Ectodermal cell (in vitro differentiated cells): ENCODE results near the gene MEIS1.

Experiments
- H3K27ac ChIP-seq: 2 replicates; pipeline ENCODE4 v1.7.0; 2013; ENCODE audit warnings: mild to moderate bottlenecking, low read depth, low read length; ENCODE audit not compliant: insufficient read depth, poor library complexity, severe bottlenecking
- H3K27me3 ChIP-seq: 2 replicates; pipeline ENCODE4 v1.7.0; 2013; ENCODE audit warnings: mild to moderate bottlenecking, low read length; ENCODE audit not compliant: insufficient read depth, control insufficient read depth, poor library complexity, severe bottlenecking
- H3K36me3 ChIP-seq: one replicate; pipeline ENCODE4 v1.7.0; 2013; ENCODE audit warnings: low read length; ENCODE audit not compliant: control insufficient read depth, insufficient read depth
- H3K4me1 ChIP-seq: one replicate; pipeline ENCODE4 v1.7.0; 2013; ENCODE audit warnings: low read length; ENCODE audit not compliant: control insufficient read depth, insufficient read depth
- H3K4me3 ChIP-seq: 2 replicates; pipeline ENCODE4 v1.7.0; 2013; ENCODE audit warnings: low read depth, low read length, control low read depth; ENCODE audit not compliant: insufficient read depth
- H3K9me3 ChIP-seq: 2 replicates; pipeline ENCODE4 v1.7.0; 2013; ENCODE audit warnings: mild to moderate bottlenecking, low read length, moderate library complexity; ENCODE audit not compliant: control insufficient read depth
- WGBS, 2 experiments: methylation state at CpG; one replicate each; pipeline ENCODE4 v1.1.7; 2013; ENCODE audit warnings: missing lambda C conversion rate in 2 of 2; 5-methylcytosine and 5-hydroxymethylcytosine counted together

MEIS1 gene

GRCh38 chr2:66523990-66524389 lies 89.1 kb downstream of the MEIS1 start:
- no peaks in the 10 kb centered on the region for H3K36me3 ChIP-seq
- 91 to 99% methylated on average over 2 of the region's 2 CpGs for WGBS, 2 experiments
- H3K27ac ChIP-seq, result no peak overlapping the region
- H3K27me3 ChIP-seq, result no peaks in the 10 kb centered on the region
- peaks cover 19% of the 10 kb centered on the region for H3K4me1 ChIP-seq
- no peak overlapping the region for H3K4me3 ChIP-seq
- no peaks in the 10 kb centered on the region for H3K9me3 ChIP-seq

GRCh38 chr2:66525606-66526005 lies 90.7 kb downstream of the MEIS1 start:
- H3K27ac ChIP-seq, result no peak overlapping the region
- 86 to 90% methylated on average over 5 of the region's 5 CpGs for WGBS, 2 experiments
- no peaks in the 10 kb centered on the region for H3K36me3 ChIP-seq
- no peak overlapping the region for H3K4me3 ChIP-seq
- peaks cover 19% of the 10 kb centered on the region for H3K4me1 ChIP-seq
- H3K27me3 ChIP-seq, result no peaks in the 10 kb centered on the region
- H3K9me3 ChIP-seq, result no peaks in the 10 kb centered on the region

GRCh38 chr2:66526180-66526579 lies 91.3 kb downstream of the MEIS1 start:
- 58 to 71% methylated on average over 2 of the region's 2 CpGs for WGBS, 2 experiments
- Histone ChIP-seq H3K4me1 (peaks cover 19% of the 10 kb centered on the region), H3K27ac (no peak overlapping the region), H3K36me3 (no peaks in the 10 kb centered on the region), H3K27me3 (no peaks in the 10 kb centered on the region), H3K4me3 (no peak overlapping the region), H3K9me3 (no peaks in the 10 kb centered on the region)

- Histone ChIP-seq H3K9me3 (no peaks in the 10 kb centered on the region), H3K36me3 (no peaks in the 10 kb centered on the region), H3K4me1 (peaks cover 19% of the 10 kb centered on the region), H3K4me3 (no peak overlapping the region), H3K27ac (no peak overlapping the region), H3K27me3 (no peaks in the 10 kb centered on the region)
- 95 to 97% methylated on average over 1 of the region's 1 CpG for WGBS, 2 experiments
Measured at GRCh38 chr2:66528974-66529724, 94.2 kb downstream of the MEIS1 start.

GRCh38 chr2:66530651-66531050 lies 95.7 kb downstream of the MEIS1 start:
- Histone ChIP-seq H3K27me3 (no peaks in the 10 kb centered on the region), H3K36me3 (no peaks in the 10 kb centered on the region), H3K4me3 (no peak overlapping the region), H3K9me3 (no peaks in the 10 kb centered on the region), H3K4me1 (peaks cover 9% of the 10 kb centered on the region), H3K27ac (no peak overlapping the region)
- WGBS, 2 experiments, result 90 to 94% methylated on average over 3 of the region's 3 CpGs

GRCh38 chr2:66531155-66531554 lies 96.2 kb downstream of the MEIS1 start:
- Histone ChIP-seq H3K27ac (no peak overlapping the region), H3K4me1 (peaks cover 8% of the 10 kb centered on the region), H3K4me3 (no peak overlapping the region), H3K36me3 (no peaks in the 10 kb centered on the region), H3K9me3 (no peaks in the 10 kb centered on the region), H3K27me3 (no peaks in the 10 kb centered on the region)
- 94% methylated on average over 1 of the region's 1 CpG; no CpG with 5 or more reads in 1 of the 2 experiments for whole genome bisulfite sequencing, 2 experiments

GRCh38 chr2:66531567-66531966 lies 96.6 kb downstream of the MEIS1 start:
- Histone ChIP-seq H3K4me1 (peaks cover 9% of the 10 kb centered on the region), H3K9me3 (no peaks in the 10 kb centered on the region), H3K4me3 (no peak overlapping the region), H3K27me3 (no peaks in the 10 kb centered on the region), H3K27ac (no peak overlapping the region), H3K36me3 (no peaks in the 10 kb centered on the region)
- 97% methylated on average over 13 of the region's 13 CpGs for WGBS, 2 experiments

- Histone ChIP-seq H3K27ac (no peak overlapping the region), H3K9me3 (no peaks in the 10 kb centered on the region), H3K36me3 (no peaks in the 10 kb centered on the region), H3K27me3 (no peaks in the 10 kb centered on the region), H3K4me3 (no peak overlapping the region), H3K4me1 (peaks cover 18% of the 10 kb centered on the region)
- WGBS, 2 experiments, result 91 to 93% methylated on average over 11 of the region's 11 CpGs
Measured at GRCh38 chr2:66532972-66533868, 98.3 kb downstream of the MEIS1 start.

GRCh38 chr2:66534461-66534860 lies 99.5 kb downstream of the MEIS1 start:
- WGBS, 2 experiments, result 96 to 97% methylated on average over 4 of the region's 4 CpGs
- H3K27me3 ChIP-seq, result no peaks in the 10 kb centered on the region
- no peak overlapping the region for H3K27ac ChIP-seq
- H3K4me1 ChIP-seq, result peaks cover 18% of the 10 kb centered on the region
- H3K36me3 ChIP-seq, result no peaks in the 10 kb centered on the region
- H3K4me3 ChIP-seq, result no peak overlapping the region
- no peaks in the 10 kb centered on the region for H3K9me3 ChIP-seq

- no peak overlapping the region for H3K27ac ChIP-seq
- peaks cover 18% of the 10 kb centered on the region for H3K4me1 ChIP-seq
- WGBS, 2 experiments, result 80 to 100% methylated on average over 1 of the region's 3 CpGs
- no peak overlapping the region for H3K4me3 ChIP-seq
- no peaks in the 10 kb centered on the region for H3K36me3 ChIP-seq
- H3K9me3 ChIP-seq, result no peaks in the 10 kb centered on the region
- no peaks in the 10 kb centered on the region for H3K27me3 ChIP-seq
Measured at GRCh38 chr2:66535574-66536289, 100.8 kb downstream of the MEIS1 start.
